Activated CD8-positive, alpha-beta T cell treated with anti-CD3 and anti-CD28 coated beads for 36 hours (primary cell): ENCODE data around the gene FAM78B. TPM values are rescaled to one million over a fixed set of nuclear protein-coding genes. Genes with fewer than 3 reads are reported as not detected.

ENCODE experiments used
- ATAC-seq: fragments of 200-7000 bp; cut with Tn5 transposase; one replicate; pipeline ENCODE4 v1.10.0; 2021; ENCODE audit warnings: mild to moderate bottlenecking, moderate library complexity
- CTCF ChIA-PET: fragments of 350-600 bp; sonication (Branson Sonifier 250); formaldehyde crosslinking; loops from one replicate; lab custom pipeline; 2021; ENCODE audit warnings: antibody characterized with exemption; lab: Charles Lee
- POLR2A ChIA-PET: fragments of 350-600 bp; sonication (Branson Sonifier 250); formaldehyde crosslinking; loops from one replicate; lab custom pipeline; 2021; ENCODE audit warnings: antibody characterized with exemption; lab: Charles Lee
- DNase-seq: peaks from one replicate; pipeline ENCODE4 v3.0.0-alpha.2; 2020
- H3K27ac Mint-ChIP-seq: one replicate; pipeline ENCODE4 v1.8.0; 2021; ENCODE audit warnings: mild to moderate bottlenecking, mixed read lengths
- H3K27me3 Mint-ChIP-seq: one replicate; pipeline ENCODE4 v1.8.0; 2021; ENCODE audit warnings: mixed read lengths
- H3K36me3 Mint-ChIP-seq: one replicate; pipeline ENCODE4 v1.8.0; 2021; ENCODE audit warnings: low read depth, mixed read lengths
- H3K4me1 Mint-ChIP-seq: one replicate; pipeline ENCODE4 v1.8.0; 2021; ENCODE audit warnings: low read depth, mixed read lengths
- H3K4me3 Mint-ChIP-seq: one replicate; pipeline ENCODE4 v1.8.0; 2021; ENCODE audit warnings: mild to moderate bottlenecking, moderate library complexity, mixed read lengths
- H3K9me3 Mint-ChIP-seq: one replicate; pipeline ENCODE4 v1.8.0; 2021; ENCODE audit warnings: mixed read lengths
- CTCF ChIP-seq: fragments of 200-600 bp; IDR thresholded peaks from one replicate; pipeline ENCODE4 v1.8.0; 2022; ENCODE audit warnings: antibody characterized with exemption, mild to moderate bottlenecking
- intact Hi-C: fragments of 100-400 bp; cut with micrococcal nuclease; formaldehyde crosslinking; loops from one replicate; pipeline ENCODE4 v1.10.0; 2022
- total RNA-seq, 2 experiments: library from RNA; stranded (reverse); gene quantifications; one replicate each; pipeline ENCODE4 v1.2.3, GENCODE V29; 2021

The FAM78B gene
- total RNA-seq, 2 experiments from 2014 or later, result 0.20 TPM; not detected in 1

- Mint-ChIP-seq H3K36me3 (no peaks in the 10 kb centered on the region), H3K4me3 (no peak overlapping the region), H3K27ac (no peak overlapping the region), H3K4me1 (no peaks in the 10 kb centered on the region), H3K27me3 (no peaks in the 10 kb centered on the region), H3K9me3 (no peaks in the 10 kb centered on the region)
- TF ChIP-seq CTCF, result no peak
- ATAC-seq (no peak), DNase-seq (peak; percentile 4)
- POLR2A ChIA-PET, result no interaction called here
- CTCF ChIA-PET, result no interaction called here
- intact Hi-C loops, result no loop called here
Observed at GRCh38 chr1:166069390-166069789, 97.4 kb downstream of the FAM78B start.

GRCh38 chr1:166066107-166066506 lies 100.7 kb downstream of the FAM78B start:
- no peaks in the 10 kb centered on the region for H3K27me3 Mint-ChIP-seq
- DNase-seq (no peak), ATAC-seq (no peak)
- ChIA-PET POLR2A (no interaction called here), CTCF (no interaction called here)
- H3K9me3 Mint-ChIP-seq, result no peaks in the 10 kb centered on the region
- TF ChIP-seq CTCF, result no peak
- intact Hi-C loops, result no loop called here
- no peaks in the 10 kb centered on the region for H3K36me3 Mint-ChIP-seq
- no peak overlapping the region for H3K27ac Mint-ChIP-seq
- no peaks in the 10 kb centered on the region for H3K4me1 Mint-ChIP-seq
- no peak overlapping the region for H3K4me3 Mint-ChIP-seq

- POLR2A ChIA-PET, result no interaction called here
- CTCF ChIA-PET, result interaction anchor here (1.2 kb wide), 1 partner anchor 16 kb away, joined by 3 read pairs; no protein-coding TSS in a partner anchor
Observed at GRCh38 chr1:166064951-166065350, 101.8 kb downstream of the FAM78B start.

GRCh38 chr1:166064313-166064926 lies 102.4 kb downstream of the FAM78B start:
- no peaks in the 10 kb centered on the region for H3K36me3 Mint-ChIP-seq

More at GRCh38 chr1:166064951-166065350, 101.8 kb downstream of the FAM78B start:
- H3K9me3 Mint-ChIP-seq, result no peaks in the 10 kb centered on the region
- no peaks in the 10 kb centered on the region for H3K36me3 Mint-ChIP-seq
- H3K27ac Mint-ChIP-seq, result no peak overlapping the region
- peaks cover under 1% of the 10 kb centered on the region for H3K27me3 Mint-ChIP-seq
- H3K4me3 Mint-ChIP-seq, result no peak overlapping the region
- no peak for TF ChIP-seq CTCF
- intact Hi-C loops, result no loop called here
- no peaks in the 10 kb centered on the region for H3K4me1 Mint-ChIP-seq
- DNase-seq (no peak), ATAC-seq (no peak)

More at GRCh38 chr1:166064313-166064926, 102.4 kb downstream of the FAM78B start:
- H3K9me3 Mint-ChIP-seq, result no peaks in the 10 kb centered on the region
- no peaks in the 10 kb centered on the region for H3K4me1 Mint-ChIP-seq
- DNase-seq, result no peak
- no peak overlapping the region for H3K4me3 Mint-ChIP-seq
- intact Hi-C loops, result no loop called here
- no peak overlapping the region for H3K27ac Mint-ChIP-seq
- CTCF ChIA-PET, result interaction anchor here (1.2 kb wide), 1 partner anchor 16 kb away, joined by 3 read pairs; no protein-coding TSS in a partner anchor
- POLR2A ChIA-PET, result no interaction called here
- H3K27me3 Mint-ChIP-seq, result peaks cover 3% of the 10 kb centered on the region
- TF ChIP-seq CTCF, result no peak
- no peak for ATAC-seq
